HG03460 (cell line): Measurements from ENCODE around the gene CNR1.

Source experiments
- ATAC-seq: cut with Tn5 transposase; IDR thresholded peaks from one replicate; pipeline ENCODE4 v1.9.1; 2021; ENCODE audit not compliant: unreplicated experiment

Gene CNR1

GRCh38 chr6:88144637-88145297 lies 21.4 kb downstream of the CNR1 start:
- ATAC-seq: no peak

GRCh38 chr6:88143421-88144157 lies 22.6 kb downstream of the CNR1 start:
- no peak for ATAC-seq

- no peak for ATAC-seq
Measured at GRCh38 chr6:88142297-88142668, 23.9 kb downstream of the CNR1 start.

GRCh38 chr6:88141561-88142296 lies 24.4 kb downstream of the CNR1 start:
- peak; percentile 93 for ATAC-seq

GRCh38 chr6:88137915-88138314 lies 28.2 kb downstream of the CNR1 start:
- ATAC-seq: no peak

- ATAC-seq: peak; percentile 71
Measured at GRCh38 chr6:88135578-88136114, 30.5 kb downstream of the CNR1 start.

GRCh38 chr6:88134575-88134974 lies 31.6 kb downstream of the CNR1 start:
- no peak for ATAC-seq

- ATAC-seq: no peak
Measured at GRCh38 chr6:88133718-88134117, 32.4 kb downstream of the CNR1 start.

- ATAC-seq: no peak
Measured at GRCh38 chr6:88124925-88125557, 41.1 kb downstream of the CNR1 start.

- ATAC-seq: no peak
Measured at GRCh38 chr6:88120635-88121034, 45.5 kb downstream of the CNR1 start.

- ATAC-seq: no peak
Measured at GRCh38 chr6:88119769-88120168, 46.4 kb downstream of the CNR1 start.

GRCh38 chr6:88116276-88116675 lies 49.9 kb downstream of the CNR1 start:
- no peak for ATAC-seq

GRCh38 chr6:88115307-88115706 lies 50.8 kb downstream of the CNR1 start:
- ATAC-seq: no peak

GRCh38 chr6:88114838-88115237 lies 51.3 kb downstream of the CNR1 start:
- no peak for ATAC-seq

GRCh38 chr6:88111991-88112390 lies 54.2 kb downstream of the CNR1 start:
- no peak for ATAC-seq

GRCh38 chr6:88107241-88107640 lies 58.9 kb downstream of the CNR1 start:
- no peak for ATAC-seq

GRCh38 chr6:88105741-88106340 lies 60.3 kb downstream of the CNR1 start:
- ATAC-seq: no peak
